ENCODE measurements around the gene SPATA13.

Gene SPATA13

GRCh38 chr13:24224232-24224680 lies 63.7 kb downstream of the SPATA13 start:
- TF ChIP-seq CTCF (IDR thresholded peaks at IDR 0.05; ENCODE audit: low read length, missing control alignments): no peak
- no peak for DNase-seq (ENCODE audit: low read depth)
- no peak overlapping the region for H3K4me3 ChIP-seq (replicated peaks; ENCODE audit: low read depth, low read length)

- no peak for DNase-seq (ENCODE audit: low read depth)
- no peak overlapping the region for H3K4me3 ChIP-seq (replicated peaks; ENCODE audit: low read depth, low read length)
- TF ChIP-seq CTCF (IDR thresholded peaks at IDR 0.05; ENCODE audit: low read length, missing control alignments): no peak
Observed at GRCh38 chr13:24225062-24225461, 64.5 kb downstream of the SPATA13 start.

- no peak for TF ChIP-seq CTCF (IDR thresholded peaks at IDR 0.05; ENCODE audit: low read length, missing control alignments)
Observed at GRCh38 chr13:24225930-24226329, 65.4 kb downstream of the SPATA13 start.

GRCh38 chr13:24226762-24227161 lies 66.2 kb downstream of the SPATA13 start:
- no peak for TF ChIP-seq CTCF (IDR thresholded peaks at IDR 0.05; ENCODE audit: low read length, missing control alignments)
- no peak overlapping the region for H3K4me3 ChIP-seq (replicated peaks; ENCODE audit: low read depth, low read length)
- DNase-seq (ENCODE audit: low read depth): no peak

More at GRCh38 chr13:24225930-24226329, 65.4 kb downstream of the SPATA13 start:
- no peak for DNase-seq (ENCODE audit: low read depth)
- no peak overlapping the region for H3K4me3 ChIP-seq (replicated peaks; ENCODE audit: low read depth, low read length)

GRCh38 chr13:24228852-24229458 lies 68.4 kb downstream of the SPATA13 start:
- no peak overlapping the region for H3K4me3 ChIP-seq (replicated peaks; ENCODE audit: low read depth, low read length)
- peak; percentile 85 for DNase-seq (ENCODE audit: low read depth)
- peak; percentile 96 for TF ChIP-seq CTCF (IDR thresholded peaks at IDR 0.05; ENCODE audit: low read length, missing control alignments)

GRCh38 chr13:24230428-24231072 lies 70.0 kb downstream of the SPATA13 start:
- no peak for DNase-seq (ENCODE audit: low read depth)
- no peak for TF ChIP-seq CTCF (IDR thresholded peaks at IDR 0.05; ENCODE audit: low read length, missing control alignments)
- no peak overlapping the region for H3K4me3 ChIP-seq (replicated peaks; ENCODE audit: low read depth, low read length)

- DNase-seq (ENCODE audit: low read depth): no peak
- H3K4me3 ChIP-seq (replicated peaks; ENCODE audit: low read depth, low read length): no peak overlapping the region
- no peak for TF ChIP-seq CTCF (IDR thresholded peaks at IDR 0.05; ENCODE audit: low read length, missing control alignments)
Observed at GRCh38 chr13:24231377-24231776, 70.9 kb downstream of the SPATA13 start.

Data from fibroblast of pulmonary artery (primary cell).